GM18907 (cell line): ENCODE measurements around the gene TOR4A.

Source experiments
- ATAC-seq: cut with Tn5 transposase; IDR thresholded peaks from one replicate; pipeline ENCODE4 v1.9.1; 2021; ENCODE audit warnings: mild to moderate bottlenecking, moderate library complexity; ENCODE audit not compliant: unreplicated experiment

Gene TOR4A

DNA sequence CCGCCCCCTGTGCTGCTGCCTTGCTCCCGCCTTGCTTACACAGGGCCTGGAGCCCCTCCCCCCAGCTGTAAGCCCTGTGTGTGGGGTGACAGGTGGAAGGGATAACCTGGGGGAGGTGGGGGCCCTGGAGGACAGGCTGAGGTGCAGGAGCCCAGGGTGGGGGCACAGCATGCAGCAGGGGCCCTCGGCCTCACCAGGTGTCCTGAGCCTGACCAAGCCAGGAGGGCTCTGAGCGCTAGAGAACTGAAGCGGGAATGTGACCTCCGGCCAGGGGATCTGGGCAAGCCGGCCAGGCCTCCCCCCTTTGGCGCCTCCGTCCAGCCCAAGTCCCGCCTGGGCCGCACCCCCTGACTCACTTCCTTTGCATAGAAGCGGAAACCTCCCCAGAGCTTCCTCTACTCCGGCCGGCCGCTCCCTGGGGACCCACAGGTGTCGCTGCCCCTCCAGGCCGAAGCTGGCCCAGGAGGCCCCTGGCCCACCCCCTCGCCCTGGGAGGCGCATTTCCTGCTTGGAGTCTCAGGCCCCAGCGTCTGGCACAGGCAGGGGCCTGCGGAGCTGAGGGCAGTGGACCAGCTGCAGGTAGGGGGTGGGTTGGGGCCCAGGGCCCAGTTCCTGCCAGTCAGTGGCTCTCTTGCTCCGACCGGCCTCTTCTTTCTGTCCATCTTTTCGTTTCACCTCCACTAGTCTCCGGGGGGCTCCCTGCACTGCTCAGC lies at the start of gene TOR4A:
TOR4A (plus strand) TSS at position 398 of the 713 bp plus-strand sequence. CDS start 964 bp downstream, outside the sequence.
- peak; percentile 69 for ATAC-seq

DNA sequence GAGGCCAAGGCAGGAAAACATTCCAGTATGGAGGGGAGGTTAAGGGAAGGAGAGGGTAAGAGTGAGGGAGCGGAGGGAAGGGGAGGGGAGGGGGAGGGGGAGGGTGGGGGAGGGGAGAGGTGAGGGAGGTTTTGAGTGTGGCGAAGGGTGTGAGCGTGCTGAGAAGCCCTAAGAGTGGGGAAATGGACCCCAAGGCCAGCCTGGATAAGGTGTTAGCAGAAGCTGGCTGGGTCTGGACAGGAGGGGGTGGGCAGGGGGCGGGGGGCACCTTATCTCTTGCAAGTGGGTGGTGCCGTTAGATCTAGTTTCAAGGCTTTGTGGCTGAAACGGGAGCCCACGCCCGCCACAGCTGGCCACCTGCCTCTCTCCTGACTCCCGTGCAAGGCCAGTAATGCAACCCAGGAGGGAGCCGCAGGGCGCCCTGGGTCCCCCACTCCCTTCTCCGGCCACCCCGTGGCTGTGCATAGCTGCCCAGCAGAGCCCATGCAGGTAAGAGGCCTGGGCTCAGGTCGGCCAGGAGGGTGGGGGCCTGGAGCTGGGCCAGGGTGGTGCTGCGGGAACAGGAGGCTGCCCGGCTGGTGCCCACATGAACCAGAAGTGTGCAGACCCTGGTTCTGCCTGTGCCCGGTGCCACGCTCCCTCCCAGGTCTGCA lies 49.5 kb upstream of the TOR4A start:
- ATAC-seq = no peak

DNA sequence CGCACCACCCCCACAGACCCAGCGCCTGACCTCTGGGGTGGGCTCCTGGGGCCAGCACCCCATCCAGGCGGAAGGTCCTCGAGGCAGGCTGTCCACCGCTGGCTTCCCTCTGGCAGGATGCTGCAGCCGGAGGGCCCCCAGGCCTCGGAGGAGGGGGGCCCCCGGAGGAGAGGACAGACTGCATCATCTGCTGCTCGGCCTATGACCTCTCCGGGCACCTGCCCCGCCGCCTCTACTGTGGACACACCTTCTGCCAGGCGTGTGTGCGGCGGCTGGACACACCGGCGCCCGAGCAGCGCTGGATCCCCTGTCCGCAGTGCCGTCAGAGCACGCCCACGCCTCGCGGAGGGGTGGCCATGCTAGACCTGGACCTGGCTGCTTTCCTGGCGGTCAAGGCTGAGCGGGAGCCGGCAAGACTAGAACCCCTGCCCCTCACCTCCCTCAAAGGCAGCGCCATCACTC lies 49.0 kb upstream of the TOR4A start:
- ATAC-seq = no peak

DNA sequence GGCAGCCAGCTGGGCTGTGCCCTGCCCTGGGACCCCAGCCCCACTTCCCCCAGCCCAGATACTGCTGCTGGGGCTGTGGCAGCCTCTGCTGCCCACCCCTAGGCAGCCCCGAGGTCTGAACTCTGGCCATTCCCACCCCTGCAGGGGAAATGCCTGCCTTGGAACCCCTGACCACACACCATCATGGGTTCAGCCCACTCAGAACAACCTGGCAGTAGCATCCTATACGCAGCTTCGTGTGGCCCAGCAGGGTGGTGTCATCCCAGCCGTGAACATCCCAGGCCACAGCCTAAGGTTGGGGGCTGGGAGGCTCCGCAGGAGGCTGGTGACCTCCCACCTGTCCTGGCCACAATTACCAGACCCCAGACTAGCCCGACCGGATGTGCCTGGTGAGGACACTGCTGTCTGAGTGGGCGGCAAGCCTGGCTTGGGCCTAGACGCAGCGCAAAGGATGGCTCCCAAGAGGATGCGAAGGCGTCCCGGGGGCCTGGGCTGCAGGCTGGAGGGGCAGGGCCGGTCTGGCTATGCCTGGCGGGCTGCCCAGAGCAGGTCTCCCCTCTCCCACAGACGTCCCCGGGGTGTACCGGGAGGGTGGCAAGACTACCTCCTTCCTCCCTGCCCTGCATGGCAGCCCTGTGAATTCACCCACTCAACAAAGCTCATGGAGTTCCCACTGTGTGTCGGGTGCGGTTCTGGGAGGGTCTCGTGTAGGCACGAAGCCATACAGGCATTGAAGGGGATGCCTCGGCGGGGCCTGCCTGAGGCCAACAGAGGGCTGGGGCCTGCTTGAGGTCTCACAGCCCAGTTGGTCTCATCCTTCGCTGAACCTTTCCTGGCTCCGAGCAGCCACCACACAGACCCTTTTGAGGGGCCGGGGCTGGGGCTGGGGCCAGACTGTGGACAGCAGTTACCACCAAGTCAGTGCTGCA lies 48.3 kb upstream of the TOR4A start:
- ATAC-seq = no peak

DNA sequence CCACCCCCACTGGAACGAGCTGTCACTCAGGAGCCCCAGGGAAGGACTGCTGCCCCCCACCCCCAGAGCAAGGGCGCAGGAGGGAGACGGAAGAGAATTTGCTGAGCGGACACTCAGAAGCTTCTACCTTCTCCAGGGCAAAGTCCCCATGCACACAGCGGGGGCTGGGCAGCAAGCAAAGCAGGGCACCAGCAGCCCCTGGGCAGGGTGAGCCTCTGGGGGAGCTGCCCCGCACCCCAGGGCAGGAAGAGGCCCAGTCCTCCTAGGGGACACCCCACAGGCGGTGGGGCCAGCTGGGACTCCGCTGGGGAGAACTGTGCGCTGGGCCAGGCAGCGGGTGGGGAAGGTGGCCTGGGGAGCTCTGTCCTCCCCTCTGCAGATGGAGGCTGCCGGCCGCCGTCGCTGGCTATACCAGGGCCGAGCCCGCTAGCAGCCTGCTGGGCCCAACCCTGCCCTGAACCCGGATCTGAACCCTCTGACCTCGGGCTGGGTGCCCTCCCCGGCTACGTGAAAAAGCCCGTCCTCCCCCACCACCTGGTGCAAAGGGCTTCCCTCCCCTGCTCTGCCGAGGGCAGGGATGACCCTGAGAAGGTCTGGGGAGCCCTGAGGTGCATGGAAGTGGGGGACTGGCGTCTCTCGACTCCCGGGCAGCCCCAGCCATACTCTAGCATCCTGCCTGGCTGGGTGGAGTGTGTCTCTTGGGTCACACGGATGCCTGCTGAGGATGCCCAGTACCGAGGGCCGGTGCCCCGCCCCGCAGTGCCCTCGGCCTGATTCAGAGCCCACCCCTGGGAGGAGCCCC lies 47.4 kb upstream of the TOR4A start:
- ATAC-seq = no peak

DNA sequence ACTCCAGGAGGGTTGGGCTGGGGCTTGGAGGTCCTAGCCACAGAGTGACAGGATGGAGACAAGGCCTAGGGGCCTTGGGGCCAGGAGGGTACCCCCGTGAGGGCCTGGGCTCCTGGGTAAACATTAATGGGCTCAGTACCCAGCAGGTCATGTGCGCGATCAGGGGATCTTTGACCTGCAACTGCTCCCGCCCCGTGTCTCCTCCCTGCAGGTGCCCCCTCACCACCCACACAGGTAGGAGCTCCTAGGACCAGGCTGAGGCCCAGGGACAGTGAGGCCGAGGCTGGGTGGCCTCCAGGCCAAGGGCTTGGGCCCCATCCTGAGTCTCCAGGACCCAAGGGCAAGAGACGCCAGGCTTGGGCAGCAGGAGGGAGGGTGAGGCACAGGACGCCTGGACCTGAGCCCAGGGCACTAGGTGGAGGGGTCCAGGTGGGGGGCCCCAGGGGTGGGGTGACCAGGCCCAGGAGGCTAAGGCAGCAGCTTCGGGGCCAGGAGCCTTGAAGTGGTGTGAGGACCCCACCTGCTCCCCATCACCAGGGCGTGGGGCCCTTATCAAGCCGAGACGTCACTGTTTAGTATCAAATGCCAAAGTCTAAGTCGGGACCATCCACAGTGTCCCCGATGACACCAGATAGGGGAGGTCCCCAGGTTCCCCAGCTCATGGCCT lies 46.7 kb upstream of the TOR4A start, which contains the start of gene SLC34A3:
SLC34A3 (plus strand) TSS at position 197 of the 667 bp plus-strand sequence. CDS start 802 bp downstream, outside the sequence.
- ATAC-seq = no peak

DNA sequence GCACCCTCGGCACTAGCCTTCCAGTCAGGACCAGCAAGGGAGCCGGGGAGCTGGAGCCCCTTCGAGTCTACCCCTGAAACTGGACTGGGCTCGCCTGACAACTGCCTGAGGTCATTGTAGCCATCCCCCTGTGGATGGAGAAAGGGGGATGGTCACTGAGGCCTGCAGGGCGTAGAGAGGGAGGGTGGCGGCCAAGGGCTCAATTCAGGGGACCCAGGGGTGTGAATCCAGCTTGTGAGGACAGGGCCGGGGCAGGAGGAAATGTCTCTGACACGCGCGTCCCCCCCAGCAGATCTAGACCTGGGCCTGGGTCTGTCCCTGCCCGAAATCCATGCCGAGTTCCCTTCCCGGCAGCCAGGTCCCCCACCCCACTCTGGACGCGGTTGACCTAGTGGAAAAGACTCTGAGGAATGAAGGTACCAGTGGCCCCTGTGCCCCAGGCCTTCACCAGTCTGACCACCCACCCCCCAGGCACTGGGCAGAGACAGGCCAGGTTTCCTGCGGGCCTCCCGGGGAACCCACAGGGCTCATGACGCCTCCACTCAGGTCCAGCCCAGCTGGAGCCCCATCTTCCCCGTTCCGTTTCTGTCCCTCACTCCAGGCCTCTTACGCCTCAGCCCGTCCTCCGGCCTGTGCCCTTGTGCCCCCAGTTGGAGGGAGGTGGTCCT lies 46.0 kb upstream of the TOR4A start:
- no peak for ATAC-seq

DNA sequence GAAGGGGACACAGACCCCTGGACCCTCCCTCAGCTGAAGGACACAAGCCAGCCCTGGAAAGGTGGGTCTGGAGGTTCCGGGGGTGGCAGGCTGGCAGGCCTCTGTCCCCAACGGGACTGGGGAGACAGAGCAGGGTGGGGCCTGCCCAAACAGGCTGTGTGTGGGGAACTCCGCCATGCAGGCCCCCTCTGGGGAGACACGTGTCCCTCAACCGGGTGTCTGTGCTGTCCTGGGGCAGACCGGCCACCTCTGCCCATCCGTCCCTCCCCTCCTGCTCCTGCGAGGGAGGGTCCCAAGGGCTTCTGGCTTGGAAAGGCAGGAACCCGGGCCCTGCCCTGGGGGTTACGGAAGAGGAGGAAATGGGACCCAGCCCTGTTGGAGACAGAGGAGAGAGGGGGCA lies 45.4 kb upstream of the TOR4A start:
- ATAC-seq = no peak

DNA sequence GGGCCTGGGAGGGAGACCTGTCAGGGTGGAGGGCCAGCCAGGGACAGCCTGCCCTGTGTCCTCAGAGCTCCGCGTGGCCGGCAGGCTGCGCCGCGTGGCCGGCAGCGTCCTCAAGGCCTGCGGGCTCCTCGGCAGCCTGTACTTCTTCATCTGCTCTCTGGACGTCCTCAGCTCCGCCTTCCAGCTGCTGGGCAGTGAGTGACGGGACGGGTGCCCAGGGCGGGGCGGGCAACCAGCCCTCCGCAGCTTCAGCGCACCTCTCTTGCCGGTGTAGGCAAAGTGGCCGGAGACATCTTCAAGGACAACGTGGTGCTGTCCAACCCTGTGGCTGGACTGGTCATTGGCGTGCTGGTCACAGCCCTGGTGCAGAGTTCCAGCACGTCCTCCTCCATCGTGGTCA lies 45.0 kb upstream of the TOR4A start:
- ATAC-seq = no peak

DNA sequence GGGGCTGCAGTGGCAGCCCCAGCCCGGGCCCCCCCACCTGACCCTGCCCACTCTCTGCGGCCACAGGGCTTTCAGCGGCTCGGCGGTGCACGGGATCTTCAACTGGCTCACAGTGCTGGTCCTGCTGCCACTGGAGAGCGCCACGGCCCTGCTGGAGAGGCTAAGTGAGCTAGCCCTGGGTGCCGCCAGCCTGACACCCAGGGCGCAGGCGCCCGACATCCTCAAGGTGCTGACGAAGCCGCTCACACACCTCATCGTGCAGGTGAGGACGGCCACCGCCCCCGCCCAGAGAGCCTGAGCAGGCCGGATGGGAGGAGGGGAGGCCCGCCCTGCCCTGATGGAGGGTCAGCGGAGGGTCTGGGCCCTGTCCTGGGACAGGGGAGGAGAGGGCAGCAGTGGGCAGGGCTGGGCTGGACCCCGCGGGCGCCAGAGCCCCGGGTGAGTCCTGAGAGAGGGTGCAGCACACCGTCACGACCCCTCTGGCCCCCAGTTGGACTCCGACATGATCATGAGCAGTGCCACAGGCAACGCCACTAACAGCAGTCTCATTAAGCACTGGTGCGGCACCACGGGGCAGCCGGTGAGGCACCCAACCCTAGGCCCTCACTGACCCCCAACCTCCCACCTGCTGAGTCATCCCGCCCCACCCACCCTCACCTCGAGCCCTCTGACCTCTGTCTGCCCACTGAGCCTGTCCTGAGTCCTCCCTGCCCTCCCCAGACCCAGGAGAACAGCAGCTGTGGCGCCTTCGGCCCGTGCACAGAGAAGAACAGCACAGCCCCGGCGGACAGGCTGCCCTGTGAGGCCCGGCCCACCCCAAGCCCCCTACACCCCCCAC lies 44.2 kb upstream of the TOR4A start:
- no peak for ATAC-seq

DNA sequence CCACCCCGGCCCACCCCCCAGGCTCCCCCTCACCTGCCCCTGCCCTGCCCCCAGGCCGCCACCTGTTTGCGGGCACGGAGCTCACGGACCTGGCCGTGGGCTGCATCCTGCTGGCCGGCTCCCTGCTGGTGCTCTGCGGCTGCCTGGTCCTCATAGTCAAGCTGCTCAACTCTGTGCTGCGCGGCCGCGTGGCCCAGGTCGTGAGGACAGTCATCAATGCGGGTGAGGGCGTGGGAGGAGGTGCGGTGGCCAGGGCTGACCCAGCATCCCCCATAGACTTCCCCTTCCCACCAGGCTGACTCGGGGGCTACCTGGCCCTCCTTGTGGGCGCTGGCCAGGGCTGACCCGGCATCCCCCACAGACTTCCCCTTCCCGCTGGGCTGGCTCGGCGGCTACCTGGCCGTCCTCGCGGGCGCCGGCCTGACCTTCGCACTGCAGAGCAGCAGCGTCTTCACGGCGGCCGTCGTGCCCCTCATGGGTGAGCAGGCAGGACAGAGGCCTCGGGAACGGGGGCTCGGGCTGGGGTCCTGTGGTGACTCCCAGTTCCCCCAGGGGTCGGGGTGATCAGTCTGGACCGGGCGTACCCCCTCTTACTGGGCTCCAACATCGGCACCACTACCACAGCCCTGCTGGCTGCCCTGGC lies 43.4 kb upstream of the TOR4A start:
- no peak for ATAC-seq

DNA sequence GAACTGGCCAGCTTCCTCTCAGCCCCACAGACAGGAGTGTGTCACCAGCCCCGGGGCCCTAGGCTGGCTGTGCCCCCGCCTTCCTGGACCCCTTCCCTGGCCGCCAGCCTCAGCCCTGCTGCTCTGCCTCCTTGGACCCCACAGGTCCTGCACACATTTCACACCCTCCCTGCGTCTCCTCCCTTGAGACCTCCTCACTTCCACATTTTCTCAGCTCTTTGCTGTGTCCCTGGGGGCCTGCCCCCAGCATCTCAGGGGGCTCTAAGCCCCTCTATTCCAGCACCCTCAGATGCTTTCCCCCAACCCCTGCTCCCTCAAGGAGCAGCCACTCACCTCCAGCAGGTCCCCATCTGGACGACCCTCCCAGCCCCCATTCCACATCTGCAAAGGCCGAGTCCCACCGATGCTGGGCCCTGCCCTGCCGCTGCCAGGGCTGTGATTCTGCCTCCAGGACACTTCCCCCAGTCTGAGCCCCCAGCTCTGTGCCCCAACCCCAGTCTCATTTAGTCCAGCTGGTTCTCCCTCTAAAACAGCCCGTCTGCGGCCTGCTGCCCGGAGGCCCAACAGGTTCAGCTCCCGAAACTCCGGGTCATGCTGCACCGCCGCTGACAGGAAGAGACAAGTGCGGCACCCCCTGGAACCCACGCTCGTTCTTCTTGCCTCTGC lies 42.6 kb upstream of the TOR4A start:
- no peak for ATAC-seq

DNA sequence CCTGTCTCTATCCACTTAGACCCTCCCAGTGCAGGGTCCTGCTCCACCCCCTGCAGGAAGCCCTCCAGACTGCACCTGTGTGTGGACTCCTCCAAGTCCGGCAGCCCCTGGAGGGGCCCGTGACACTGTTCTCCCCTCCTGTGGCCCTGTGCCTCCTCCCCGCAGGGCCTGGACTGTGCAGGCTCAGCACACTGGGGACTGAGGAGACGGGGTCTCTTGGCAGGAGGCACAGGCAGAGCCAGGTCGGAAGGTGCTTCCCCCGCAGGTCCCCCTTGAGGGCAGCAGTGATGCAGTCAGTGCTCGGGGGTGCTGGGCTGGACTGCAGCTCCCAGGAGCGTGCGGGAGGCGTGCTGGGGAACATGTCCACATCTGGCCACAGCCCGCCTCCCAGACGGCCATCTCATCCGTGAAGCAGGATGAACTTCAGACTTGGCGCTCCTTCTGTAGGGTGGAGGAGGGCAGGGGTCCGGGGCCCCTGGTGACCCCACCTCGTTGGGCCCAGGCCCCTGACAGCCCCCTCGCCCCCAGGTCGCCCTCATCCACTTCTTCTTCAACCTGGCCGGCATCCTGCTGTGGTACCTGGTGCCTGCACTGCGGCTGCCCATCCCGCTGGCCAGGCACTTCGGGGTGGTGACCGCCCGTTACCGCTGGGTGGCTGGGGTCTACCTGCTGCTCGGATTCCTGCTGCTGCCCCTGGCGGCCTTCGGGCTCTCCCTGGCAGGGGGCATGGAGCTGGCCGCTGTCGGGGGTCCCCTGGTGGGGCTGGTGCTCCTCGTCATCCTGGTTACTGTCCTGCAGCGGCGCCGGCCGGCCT lies 41.9 kb upstream of the TOR4A start:
- no peak for ATAC-seq

DNA sequence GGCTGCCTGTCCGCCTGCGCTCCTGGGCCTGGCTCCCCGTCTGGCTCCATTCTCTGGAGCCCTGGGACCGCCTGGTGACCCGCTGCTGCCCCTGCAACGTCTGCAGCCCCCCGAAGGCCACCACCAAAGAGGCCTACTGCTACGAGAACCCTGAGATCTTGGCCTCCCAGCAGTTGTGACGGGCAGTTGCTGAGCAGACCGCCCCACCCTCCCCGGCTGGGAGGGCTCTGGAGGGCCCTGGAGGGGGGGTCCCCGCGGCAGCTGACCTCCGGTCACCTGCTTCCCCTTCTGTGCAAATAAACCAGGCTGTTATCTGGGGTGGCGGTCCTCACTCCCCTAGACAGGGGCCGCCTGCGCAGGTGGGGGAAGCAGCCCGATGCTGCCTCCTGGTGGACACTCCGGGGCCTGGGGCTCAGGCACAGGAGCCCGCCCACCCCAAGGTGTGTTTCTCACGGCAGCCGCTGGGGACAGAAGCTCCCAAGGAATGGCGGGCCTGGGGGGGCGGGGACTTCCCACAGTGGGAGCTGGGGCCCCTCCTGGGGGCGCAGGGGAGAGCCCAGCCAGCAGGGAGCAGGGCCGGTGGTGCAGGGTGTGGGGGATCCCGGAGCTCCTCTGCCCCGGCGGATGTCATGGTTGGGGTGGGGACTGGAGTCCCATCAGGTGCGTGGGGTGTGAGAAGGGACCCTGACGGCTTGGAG lies 41.1 kb upstream of the TOR4A start:
- ATAC-seq = peak; percentile 23

DNA sequence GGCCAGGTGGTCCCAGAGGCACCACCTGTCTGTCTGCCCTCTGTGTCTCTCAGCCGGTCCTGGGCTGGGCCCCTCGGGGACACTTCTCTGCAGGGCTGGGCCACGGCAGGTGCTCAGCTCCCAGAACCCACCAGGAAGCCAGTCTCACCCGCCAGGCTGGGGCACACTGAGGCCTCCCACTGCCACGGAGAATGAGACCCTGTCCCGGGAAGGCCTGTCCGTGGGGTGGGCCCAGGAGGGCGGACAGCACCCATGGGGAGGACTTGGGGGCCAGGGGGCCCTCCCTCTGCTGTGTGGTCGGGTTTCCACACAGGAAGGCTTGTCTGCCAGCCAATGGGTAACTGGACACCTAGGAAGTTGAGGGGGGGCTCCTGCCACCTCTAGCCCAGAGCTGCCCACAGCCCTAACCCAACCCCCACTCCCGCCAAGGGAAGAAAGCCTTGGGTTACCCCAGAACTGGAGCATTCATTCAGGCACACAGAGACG lies 40.5 kb upstream of the TOR4A start:
- no peak for ATAC-seq
